AG04449 (cell line): Measurements from ENCODE around the gene UBE2O.

ENCODE experiments used
- CTCF ChIA-PET: fragments of 350-600 bp; formaldehyde crosslinking; extraction: SDS; loops from one replicate; lab custom pipeline; 2021; ENCODE audit warnings: antibody characterized with exemption; lab: Yijun Ruan, JAX
- POLR2A ChIA-PET: fragments of 400-600, 350-600 bp; formaldehyde crosslinking; extraction: SDS; loops from one replicate; lab custom pipeline; 2020; ENCODE audit warnings: antibody characterized with exemption, inconsistent platforms; lab: Yijun Ruan, JAX
- DNase-seq: peaks from one replicate; pipeline ENCODE4 v3.0.0-alpha.2; 2010; ENCODE audit warnings: low read depth, low spot score
- H3K4me3 ChIP-seq: 2 replicates; pipeline ENCODE4 v1.5.1; 2011; ENCODE audit warnings: low read depth, mild to moderate bottlenecking, control low read depth, low read length
- CTCF ChIP-seq: IDR thresholded peaks from one replicate; pipeline ENCODE4 v1.5.1; 2011; ENCODE audit warnings: mild to moderate bottlenecking, moderate library complexity, low read length, control low read depth, inconsistent platforms; ENCODE audit not compliant: insufficient read depth; ENCODE audit errors: missing control alignments

UBE2O gene

GRCh38 chr17:76420356-76421043 lies 32.5 kb downstream of the UBE2O start:
- CTCF ChIA-PET = interaction anchor here (4.8 kb wide), 1 partner anchor 12 kb away, joined by 29 read pairs; no protein-coding TSS in a partner anchor
- H3K4me3 ChIP-seq = no peak overlapping the region
- POLR2A ChIA-PET = no interaction called here
- TF ChIP-seq CTCF = no peak
- no peak for DNase-seq

- POLR2A ChIA-PET = no interaction called here
- no peak overlapping the region for H3K4me3 ChIP-seq
- no peak for TF ChIP-seq CTCF
- DNase-seq = no peak
- CTCF ChIA-PET = interaction anchor here (4.8 kb wide), 1 partner anchor 11 kb away, joined by 29 read pairs; no protein-coding TSS in a partner anchor
Measured at GRCh38 chr17:76419576-76420260, 33.2 kb downstream of the UBE2O start.

- H3K4me3 ChIP-seq = no peak overlapping the region
- CTCF ChIA-PET = interaction anchor here (0.7 to 26.4 kb wide), 9 partner anchors 9 to 206 kb away, joined by 3 to 578 read pairs (median 4); partner anchors contain the start of gene SPHK1
- POLR2A ChIA-PET = no interaction called here
- no peak for DNase-seq
- no peak for TF ChIP-seq CTCF
Measured at GRCh38 chr17:76417499-76418143, 35.3 kb downstream of the UBE2O start.

- no peak for DNase-seq
- TF ChIP-seq CTCF = no peak
- POLR2A ChIA-PET = no interaction called here
- no peak overlapping the region for H3K4me3 ChIP-seq
- CTCF ChIA-PET = interaction anchor here (1.0 to 26.4 kb wide), 9 partner anchors 8 to 115 kb away, joined by 3 to 578 read pairs (median 4); partner anchors contain the start of gene SPHK1
Measured at GRCh38 chr17:76416899-76417298, 36.1 kb downstream of the UBE2O start.

- CTCF ChIA-PET = interaction anchor here (1.0 to 26.4 kb wide), 9 partner anchors 8 to 115 kb away, joined by 3 to 578 read pairs (median 4); partner anchors contain the start of gene SPHK1
- no peak for TF ChIP-seq CTCF
- no peak for DNase-seq
- no peak overlapping the region for H3K4me3 ChIP-seq
- POLR2A ChIA-PET = no interaction called here
Measured at GRCh38 chr17:76416457-76416856, 36.5 kb downstream of the UBE2O start.
